ENCODE data around the gene RLF.
"Not testable (repeated sequence)": the region's sequence is repeated elsewhere in the genome, so short reads cannot be mapped to it uniquely, and the experiment has no call there.

The RLF gene

DNA sequence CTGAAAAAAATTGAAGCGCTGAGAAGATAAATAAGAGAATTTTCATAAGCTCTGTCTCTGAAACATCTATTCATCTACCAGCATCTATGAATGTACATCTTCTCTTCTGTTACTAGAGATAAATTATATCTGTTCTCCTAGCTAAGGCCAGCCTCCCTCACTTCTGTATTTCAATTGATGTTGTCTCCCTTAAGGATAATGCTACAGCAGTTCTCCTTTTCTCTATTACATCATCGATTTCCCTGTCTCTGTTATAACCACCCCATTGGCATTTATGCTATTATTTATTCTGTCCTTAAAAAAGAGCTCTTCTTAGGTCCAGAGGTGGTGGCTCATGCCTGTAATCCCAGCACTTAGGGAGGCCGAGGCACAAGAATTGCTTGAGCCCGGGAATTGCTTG, 43.7 kb downstream of the RLF start:
- no peak for DNase-seq (ENCODE audit: low read depth in 2 of 2)
- no peak for TF ChIP-seq CTCF (IDR thresholded peaks at IDR 0.05; ENCODE audit: low read depth, low read length)
- H3K4me3 ChIP-seq (replicated peaks in 1 of 2; ENCODE audit: low read depth in 2 of 2, low read length in 2 of 2) = no peak overlapping the region

DNA sequence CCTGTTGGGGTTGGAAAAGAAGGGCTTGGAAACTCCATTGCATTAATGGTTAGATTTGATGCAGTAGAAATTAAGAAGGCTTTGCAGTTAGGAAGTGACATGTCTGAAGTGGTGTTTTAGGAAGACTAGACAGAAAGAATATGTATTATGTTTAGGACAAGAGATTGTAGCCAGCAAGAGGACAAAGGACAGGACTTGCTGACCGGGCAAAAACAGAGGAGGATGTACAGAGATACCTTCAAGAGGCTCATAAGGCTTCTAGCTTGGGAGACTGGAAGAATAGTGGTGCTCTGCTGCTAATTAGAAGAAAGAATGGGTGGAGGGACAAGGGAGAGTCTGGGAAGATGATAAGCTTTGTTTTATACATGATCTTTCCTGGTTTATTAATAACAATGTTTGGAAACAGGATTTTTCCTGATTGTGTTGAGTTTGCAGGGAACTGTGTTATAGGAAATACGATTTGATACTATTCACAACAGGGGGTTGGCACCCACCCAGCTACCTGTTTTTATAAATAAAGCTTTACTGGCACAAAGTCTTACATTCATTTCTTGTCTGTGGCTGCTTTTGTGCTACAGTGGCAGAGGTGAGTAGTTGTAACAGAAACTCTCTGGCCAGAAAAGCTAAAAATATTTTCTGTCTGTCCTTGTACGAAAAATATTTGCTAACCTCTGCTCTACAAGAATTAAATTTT, 49.5 kb downstream of the RLF start:
- DNase-seq (ENCODE audit: low read depth in 2 of 2) = no peak
- TF ChIP-seq CTCF (IDR thresholded peaks at IDR 0.05; ENCODE audit: low read depth, low read length) = no peak

GRCh38 chr1:40218333-40218732, 57.1 kb downstream of the RLF start:
- no peak for TF ChIP-seq CTCF (IDR thresholded peaks at IDR 0.05; ENCODE audit: low read depth, low read length)
- DNase-seq (ENCODE audit: low read depth in 2 of 2) = no peak
- no peak overlapping the region for H3K4me3 ChIP-seq (replicated peaks in 1 of 2; ENCODE audit: low read depth in 2 of 2, low read length in 2 of 2)

More for the DNA sequence above, 49.5 kb downstream of the RLF start:
- H3K4me3 ChIP-seq (replicated peaks in 1 of 2; ENCODE audit: low read depth in 2 of 2, low read length in 2 of 2) = no peak overlapping the region

DNA sequence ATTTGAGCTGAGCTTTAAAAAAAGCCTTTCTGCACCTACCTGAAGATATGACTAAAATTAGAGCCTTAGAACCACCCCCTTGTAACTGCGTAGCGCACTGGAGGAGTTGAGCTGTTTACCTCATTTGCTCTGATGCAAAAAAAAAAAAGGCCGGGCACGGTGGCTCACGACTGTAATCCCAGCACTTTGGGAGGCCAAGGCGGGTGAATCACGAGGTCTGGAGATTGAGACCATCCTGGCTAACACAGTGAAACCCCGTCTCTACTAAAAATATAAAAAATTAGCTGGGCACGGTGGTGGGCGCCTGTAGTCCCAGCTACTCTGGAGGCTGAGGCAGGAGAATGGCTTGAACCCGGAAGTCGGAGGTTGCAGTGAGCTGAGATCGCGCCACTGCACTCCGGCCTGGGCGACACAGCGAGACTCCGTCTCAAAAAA, 60.3 kb downstream of the RLF start:
- H3K4me3 ChIP-seq (replicated peaks in 1 of 2; ENCODE audit: low read depth in 2 of 2, low read length in 2 of 2); DNase-seq (ENCODE audit: low read depth in 2 of 2): not testable (repeated sequence)

- no peak overlapping the region for H3K4me3 ChIP-seq (replicated peaks in 1 of 2; ENCODE audit: low read depth in 2 of 2, low read length in 2 of 2)
- DNase-seq (ENCODE audit: low read depth in 2 of 2) = no peak
- TF ChIP-seq CTCF (IDR thresholded peaks at IDR 0.05; ENCODE audit: low read depth, low read length) = no peak
Measured at GRCh38 chr1:40221977-40222772, 61.0 kb downstream of the RLF start.

DNA sequence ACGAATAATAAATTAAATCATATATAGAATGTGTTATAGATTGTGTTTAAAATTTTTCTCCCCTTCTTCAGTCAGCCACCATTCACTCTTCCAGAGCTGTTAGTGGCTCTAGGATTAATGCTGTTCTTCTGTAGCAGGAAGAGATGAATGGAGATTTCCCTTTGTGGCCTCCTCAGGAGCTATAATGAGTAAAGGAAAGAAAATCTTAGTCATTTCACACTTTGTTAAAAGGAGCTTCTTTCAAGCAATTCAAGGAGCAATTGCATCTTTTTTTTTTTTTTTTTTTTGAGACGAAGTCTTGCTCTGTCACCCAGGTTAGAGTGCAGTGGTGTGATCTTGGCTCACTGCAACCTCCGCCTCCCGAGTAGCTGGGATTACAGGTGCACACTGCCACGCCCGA, 62.9 kb downstream of the RLF start:
- DNase-seq (ENCODE audit: low read depth in 2 of 2) = no peak

More for the DNA sequence above, 62.9 kb downstream of the RLF start:
- H3K4me3 ChIP-seq (replicated peaks in 1 of 2; ENCODE audit: low read depth in 2 of 2, low read length in 2 of 2) = no peak overlapping the region
- TF ChIP-seq CTCF (IDR thresholded peaks at IDR 0.05; ENCODE audit: low read depth, low read length) = no peak
